GM18907 (cell line): ENCODE data around the gene ZNF488.

Source experiments
- ATAC-seq: cut with Tn5 transposase; IDR thresholded peaks from one replicate; pipeline ENCODE4 v1.9.1; 2021; ENCODE audit warnings: mild to moderate bottlenecking, moderate library complexity; ENCODE audit not compliant: unreplicated experiment

ZNF488 gene

DNA sequence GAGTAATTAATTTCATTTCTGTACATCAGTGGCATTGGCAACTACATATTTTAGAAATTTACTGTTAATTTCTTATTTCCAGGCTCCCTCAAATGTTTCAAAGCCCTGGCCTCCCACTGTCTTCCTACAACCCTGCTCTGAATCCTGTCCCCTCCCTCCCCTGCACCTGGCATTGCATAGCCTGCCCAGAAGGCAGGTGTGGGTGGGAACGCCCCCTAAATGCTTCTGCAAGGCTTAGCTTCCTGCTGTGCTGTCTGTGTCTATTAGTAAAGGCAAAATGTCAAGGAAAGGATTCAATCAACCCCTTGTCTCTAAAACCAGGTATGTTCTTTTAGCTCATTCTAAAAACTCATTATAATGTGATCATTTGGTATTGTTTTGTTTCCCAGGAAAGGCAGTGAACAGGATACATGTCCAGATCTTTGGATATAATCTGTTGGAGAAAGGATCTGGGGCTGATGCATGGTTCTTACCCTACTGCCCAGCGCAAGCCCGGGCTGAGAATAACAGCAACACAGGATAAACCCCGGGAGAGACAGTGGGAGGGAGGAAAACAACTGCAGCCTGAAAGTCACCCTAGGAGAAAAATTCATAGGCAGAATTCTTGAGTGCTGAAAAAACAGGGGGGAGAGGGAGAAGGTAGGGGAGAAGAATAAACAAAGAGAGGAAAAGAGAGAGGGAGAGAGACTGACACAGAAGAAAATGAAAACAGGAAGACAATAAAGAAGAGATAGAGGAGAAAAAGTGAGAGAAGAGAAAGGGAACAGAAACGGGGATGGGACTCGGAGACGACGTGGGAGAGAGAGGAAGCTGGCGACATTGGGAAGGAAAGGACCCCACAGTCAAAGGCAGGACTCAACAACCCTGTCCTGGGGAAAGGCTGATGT is 589 bp downstream of the ZNF488 start:
- ATAC-seq: no peak

- ATAC-seq: no peak
These were observed 2.4 kb downstream of the ZNF488 start for GRCh38 chr10:47381427-47382379.

- no peak for ATAC-seq
These were observed 3.0 kb downstream of the ZNF488 start for GRCh38 chr10:47381103-47381395.

GRCh38 chr10:47380341-47381102 is 3.6 kb downstream of the ZNF488 start:
- no peak for ATAC-seq

GRCh38 chr10:47379901-47380300 is 4.2 kb downstream of the ZNF488 start:
- no peak for ATAC-seq

GRCh38 chr10:47379445-47379785 is 4.7 kb downstream of the ZNF488 start:
- ATAC-seq: no peak

GRCh38 chr10:47378606-47379444 is 5.3 kb downstream of the ZNF488 start:
- ATAC-seq: no peak

DNA sequence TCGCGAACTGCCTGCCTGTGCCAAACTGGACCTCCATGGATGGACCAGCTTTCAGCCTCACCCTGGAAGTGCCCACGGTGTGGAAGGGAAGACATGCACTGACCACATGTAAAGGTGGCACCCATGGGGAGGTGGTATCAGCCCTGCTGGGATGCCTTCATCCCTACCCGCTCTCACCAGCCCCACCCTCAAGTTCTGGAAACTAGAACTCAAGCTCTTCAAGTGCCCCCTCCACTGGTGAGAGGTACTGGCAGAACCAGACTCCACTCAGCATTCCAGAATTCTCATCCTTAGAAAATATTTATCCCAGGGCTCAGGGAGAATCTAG is 5.9 kb downstream of the ZNF488 start:
- no peak for ATAC-seq

DNA sequence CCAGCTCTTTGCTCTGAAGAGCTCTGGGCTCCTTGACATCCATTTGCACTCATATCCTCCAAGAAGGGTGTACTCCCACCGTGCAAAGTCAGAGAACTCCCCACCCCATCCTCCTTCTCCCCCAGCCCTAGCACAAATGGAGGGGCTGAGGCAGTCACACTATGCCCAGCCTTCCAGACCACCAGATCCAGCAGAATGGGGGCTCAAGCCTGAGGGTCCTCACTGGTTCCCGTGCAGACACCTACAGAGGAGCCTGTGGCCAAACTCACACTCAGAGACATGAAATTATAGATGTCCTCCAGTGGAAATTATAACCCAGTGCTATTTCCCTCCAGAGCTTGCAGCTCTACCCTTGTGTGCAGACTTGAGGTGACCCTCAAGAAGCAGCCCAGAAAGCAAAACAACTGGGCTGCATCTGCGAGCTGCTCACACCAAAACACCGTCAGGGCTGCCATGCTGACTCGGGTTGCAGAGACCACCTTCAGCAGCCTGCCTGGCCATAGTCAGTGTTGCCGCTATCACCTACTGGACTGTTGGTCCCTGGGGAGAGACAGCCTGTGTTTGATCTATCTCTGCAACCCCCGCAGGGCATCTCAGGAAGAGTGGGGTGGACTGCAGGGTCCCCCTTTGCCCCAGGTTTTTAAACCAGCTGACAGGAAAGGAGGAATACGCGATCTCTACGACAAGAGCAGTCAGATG is 7.4 kb downstream of the ZNF488 start:
- ATAC-seq: no peak

GRCh38 chr10:47374611-47375536 is 9.2 kb downstream of the ZNF488 start:
- no peak for ATAC-seq

DNA sequence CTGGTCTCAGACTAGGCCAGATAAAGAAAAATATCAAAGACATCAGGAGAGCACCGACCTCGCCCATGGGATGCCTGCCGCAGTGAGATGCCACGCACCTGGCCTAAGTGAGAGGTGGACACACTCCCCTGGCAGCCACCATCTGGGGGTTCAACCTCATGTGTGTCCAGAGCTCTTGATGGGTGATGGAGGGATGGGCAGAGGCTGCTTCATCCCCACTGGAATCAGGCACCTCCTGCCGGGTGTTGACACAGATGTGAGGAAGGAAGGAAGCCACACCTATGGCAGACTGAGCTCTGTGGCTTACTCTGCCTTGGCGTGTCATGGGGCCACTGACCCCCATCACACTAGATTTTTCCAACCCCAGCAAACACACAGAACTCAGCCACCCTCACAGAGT is 11.4 kb downstream of the ZNF488 start:
- no peak for ATAC-seq

DNA sequence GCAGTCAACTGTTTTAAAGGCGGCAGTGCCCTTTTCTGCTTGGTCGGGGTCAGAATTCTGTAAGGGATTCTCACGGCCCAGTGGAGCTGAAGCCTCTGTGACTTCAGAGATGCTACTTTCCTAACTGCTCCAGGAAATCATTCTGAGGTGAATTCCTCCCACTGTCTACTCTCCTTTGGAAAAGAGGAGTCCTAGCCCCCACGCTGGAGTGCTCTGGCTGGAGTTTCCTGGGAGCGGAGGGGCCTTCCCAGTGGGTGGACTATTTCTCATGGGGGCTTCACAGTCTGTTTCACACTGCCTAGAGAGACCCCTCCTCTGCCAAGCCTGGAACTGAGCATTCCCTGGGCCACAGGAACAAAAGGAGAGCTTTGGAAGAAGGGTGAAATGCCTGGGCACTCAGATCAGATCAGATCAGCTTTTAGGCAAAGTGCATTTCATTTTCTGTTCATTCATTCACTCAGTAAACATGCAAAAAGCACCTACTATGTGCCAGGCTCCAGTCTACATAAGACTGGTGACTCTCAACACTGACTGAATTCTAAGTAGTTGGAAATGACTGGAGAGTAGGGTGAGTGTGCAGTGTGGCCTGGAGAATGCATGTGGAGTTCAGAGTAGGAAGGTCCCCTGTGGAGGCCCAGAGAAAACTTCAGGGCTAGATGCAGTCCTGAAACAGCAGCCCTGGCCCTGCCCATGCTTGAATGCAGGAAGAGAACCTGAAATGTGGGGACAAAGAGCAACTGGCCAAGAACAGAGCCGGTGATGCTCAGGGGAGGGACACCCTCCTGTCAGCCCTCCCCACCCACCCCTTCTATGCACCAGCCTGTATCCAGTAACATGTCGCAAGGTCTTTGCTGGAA is 12.2 kb downstream of the ZNF488 start:
- no peak for ATAC-seq

DNA sequence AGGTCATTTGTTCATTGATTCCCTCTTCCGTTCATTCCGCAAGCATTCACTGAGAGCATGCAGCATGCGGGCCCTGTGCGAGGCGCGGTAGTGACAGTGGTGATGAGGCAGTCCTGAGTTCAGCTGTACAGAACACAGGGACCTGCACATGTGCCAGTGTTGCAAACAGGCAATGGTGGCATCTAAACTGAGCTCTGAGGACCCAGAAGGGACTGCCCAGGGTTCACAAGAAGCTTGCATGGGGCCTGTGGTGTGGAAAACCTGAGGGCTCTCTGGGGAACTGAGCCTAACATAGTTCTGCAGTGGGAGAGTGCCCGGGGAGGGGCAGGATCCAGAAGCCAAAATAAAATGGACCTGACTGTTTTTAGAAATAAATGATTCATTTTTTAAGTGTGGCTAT is 13.2 kb downstream of the ZNF488 start:
- no peak for ATAC-seq

GRCh38 chr10:47370015-47370767 is 13.9 kb downstream of the ZNF488 start:
- ATAC-seq: no peak

DNA sequence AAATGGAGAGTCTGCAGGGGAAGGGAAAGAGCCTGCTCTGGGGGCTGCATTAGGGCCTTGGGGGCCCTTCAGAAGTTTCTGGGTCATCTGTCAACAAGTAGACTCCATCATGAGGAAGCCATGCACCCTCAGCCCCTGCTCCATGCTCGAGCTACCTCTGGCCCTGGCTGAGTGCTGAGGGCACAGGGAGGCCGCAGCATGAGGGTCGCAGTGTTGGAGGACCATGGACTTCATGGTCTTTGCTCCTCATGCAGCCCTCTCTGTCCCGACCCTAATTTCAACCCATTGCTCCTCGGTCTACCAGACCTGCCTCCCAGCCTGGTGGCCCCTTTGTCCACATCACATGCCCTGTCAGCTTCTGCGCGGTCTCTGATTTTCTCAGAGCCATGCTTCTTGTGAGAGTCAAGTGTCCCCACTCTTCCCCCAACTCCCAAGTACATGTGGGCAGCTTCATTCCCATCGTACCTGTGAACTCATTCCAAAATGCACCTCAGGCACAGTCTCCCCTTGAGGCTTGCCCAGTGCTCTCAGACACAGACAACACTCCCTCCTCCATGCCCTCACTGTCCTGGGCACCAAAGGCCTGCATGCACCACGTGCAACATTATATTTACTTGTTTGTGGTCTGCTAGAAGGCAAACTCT is 14.7 kb downstream of the ZNF488 start:
- ATAC-seq: no peak

GRCh38 chr10:47368431-47369180 is 15.5 kb downstream of the ZNF488 start:
- ATAC-seq: no peak
